Diencephalon (tissue), 1 donor: ENCODE measurements around the gene SPRR3. TPM values are rescaled to one million over a fixed set of nuclear protein-coding genes. Genes with fewer than 3 reads are reported as not detected.

Experiments
- small RNA-seq: library from RNA; depleted of rRNA; stranded (forward); fragments of <200 nt; gene quantifications from one replicate; pipeline ENCODE3, GENCODE V24; 2014
- total RNA-seq: library from RNA; depleted of rRNA; stranded (reverse); fragments of >200 nt; gene quantifications from one replicate; pipeline ENCODE4 v1.2.3, GENCODE V29; 2014

The SPRR3 gene
- not detected for total RNA-seq

GRCh38 chr1:153001382-153001781, at the start of gene SPRR3:
Gene SPRR3, plus strand, starts transcription at chr1:153001749. Its CDS starts 1,272 bp downstream, at chr1:153003021.

GRCh38 chr1:152970495-152970894, 31.1 kb upstream of the SPRR3 start, which contains the start of gene SPRR4:
Gene SPRR4, plus strand, starts transcription at chr1:152970648. Its CDS starts 1,243 bp downstream, at chr1:152971891.

GRCh38 chr1:152983743-152984142, 17.8 kb upstream of the SPRR3 start, which contains the start of gene SPRR1A:
Gene SPRR1A, plus strand, starts transcription at chr1:152984081. Its CDS starts 1,150 bp downstream, at chr1:152985231.

GRCh38 chr1:153030895-153031294, 29.3 kb downstream of the SPRR3 start, which contains the start of gene SPRR1B:
Gene SPRR1B, plus strand, starts transcription at chr1:153031203. Its CDS starts 1,143 bp downstream, at chr1:153032346.

GRCh38 chr1:153040950-153041631, 39.5 kb downstream of the SPRR3 start, which contains the start of gene SPRR2D:
Gene SPRR2D, minus strand, starts transcription at chr1:153041120. Its CDS starts 774 bp downstream, at chr1:153040346.

Small RNA genes lying within 50 kb of the gene (small RNA-seq; reads per million reads assigned to genes)
- not detected for gene AL356867.1
- not detected for gene RF00322
- not detected for gene SPRR1A

Other genes with a start within 250 kb of the SPRR3 start
- not detected for gene KPRP, start 243.7 kb upstream of the SPRR3 start, total RNA-seq
- not detected for gene LCE1F, start 226.6 kb upstream of the SPRR3 start, total RNA-seq
- not detected for gene LCE1E, start 215.5 kb upstream of the SPRR3 start, total RNA-seq
- not detected for gene LCE1D, start 205.0 kb upstream of the SPRR3 start, total RNA-seq
- gene LCE1C, start 195.1 kb upstream of the SPRR3 start, total RNA-seq = not detected
- not detected for gene LCE1B, start 189.8 kb upstream of the SPRR3 start, total RNA-seq
- gene LCE1A, start 174.3 kb upstream of the SPRR3 start, total RNA-seq = not detected
- not detected for gene LCE6A, start 158.9 kb upstream of the SPRR3 start, total RNA-seq
- gene LCE7A, start 141.8 kb upstream of the SPRR3 start, total RNA-seq = not detected
- not detected for gene SMCP, start 123.4 kb upstream of the SPRR3 start, total RNA-seq
- gene IVL, start 93.2 kb upstream of the SPRR3 start, total RNA-seq = not detected
- gene SPRR5, start 54.5 kb upstream of the SPRR3 start, total RNA-seq = not detected
- not detected for gene SPRR4, start 31.1 kb upstream of the SPRR3 start, total RNA-seq
- not detected for gene SPRR1A, start 17.7 kb upstream of the SPRR3 start, total RNA-seq
- not detected for gene SPRR1B, start 29.5 kb downstream of the SPRR3 start, total RNA-seq
- gene SPRR2D, start 39.4 kb downstream of the SPRR3 start, total RNA-seq = not detected
- gene SPRR2A, start 55.8 kb downstream of the SPRR3 start, total RNA-seq = not detected
- gene SPRR2B, start 69.9 kb downstream of the SPRR3 start, total RNA-seq = not detected
- gene SPRR2E, start 92.8 kb downstream of the SPRR3 start, total RNA-seq = not detected
- not detected for gene SPRR2F, start 111.8 kb downstream of the SPRR3 start, total RNA-seq
- not detected for gene SPRR2G, start 149.1 kb downstream of the SPRR3 start, total RNA-seq
- not detected for gene LELP1, start 201.7 kb downstream of the SPRR3 start, total RNA-seq
- not detected for gene PRR9, start 215.8 kb downstream of the SPRR3 start, total RNA-seq